Endodermal cell (in vitro differentiated cells): ENCODE measurements around the gene S100Z. TPM values are rescaled to one million over a fixed set of nuclear protein-coding genes. Genes with fewer than 3 reads are reported as not detected.
A peak's percentile ranks its signal among the peaks of the same experiment; 100 is the strongest.
"Not testable (repeated sequence)": the region's sequence is repeated elsewhere in the genome, so short reads cannot be mapped to it uniquely, and the experiment has no call there.

Experiments used
- DNase-seq: peaks from one replicate; pipeline ENCODE4 v3.0.0-alpha.2; 2017
- H3K27ac ChIP-seq: 2 replicates; pipeline ENCODE4 v1.5.1; 2013; ENCODE audit warnings: mild to moderate bottlenecking, low read depth, low read length, moderate library complexity
- H3K27me3 ChIP-seq: 2 replicates; pipeline ENCODE4 v1.6.1; 2013; ENCODE audit warnings: mild to moderate bottlenecking, low read length, moderate library complexity; ENCODE audit not compliant: insufficient read depth, control insufficient read depth, poor library complexity, severe bottlenecking
- H3K36me3 ChIP-seq: 2 replicates; pipeline ENCODE4 v1.7.0; 2013; ENCODE audit warnings: mild to moderate bottlenecking, low read length, moderate library complexity; ENCODE audit not compliant: control insufficient read depth, insufficient read depth
- H3K4me1 ChIP-seq: one replicate; pipeline ENCODE4 v1.7.0; 2013; ENCODE audit warnings: low read length; ENCODE audit not compliant: control insufficient read depth, insufficient read depth
- H3K4me3 ChIP-seq: 2 replicates; pipeline ENCODE4 v1.5.1; 2013; ENCODE audit warnings: mild to moderate bottlenecking, low read length, moderate library complexity
- H3K9ac ChIP-seq: 2 replicates; pipeline ENCODE4 v1.6.1; 2013; ENCODE audit warnings: mild to moderate bottlenecking, low read length, moderate library complexity; ENCODE audit not compliant: poor library complexity, severe bottlenecking; ENCODE audit errors: extremely low read depth
- H3K9me3 ChIP-seq: 2 replicates; pipeline ENCODE4 v1.6.1; 2013; ENCODE audit warnings: mild to moderate bottlenecking, low read length, moderate library complexity; ENCODE audit not compliant: control insufficient read depth
- H3K27ac Mint-ChIP-seq: 2 replicates; pipeline ENCODE4 v1.8.0; 2020; ENCODE audit warnings: mixed read lengths
- H3K27me3 Mint-ChIP-seq: 2 replicates; pipeline ENCODE4 v1.8.0; 2021; ENCODE audit warnings: mild to moderate bottlenecking, mixed read lengths; ENCODE audit not compliant: insufficient read depth
- H3K36me3 Mint-ChIP-seq: 2 replicates; pipeline ENCODE4 v1.8.0; 2020; ENCODE audit warnings: low read depth, mixed read lengths
- H3K4me1 Mint-ChIP-seq: 2 replicates; pipeline ENCODE4 v1.8.0; 2020; ENCODE audit warnings: mixed read lengths
- H3K4me3 Mint-ChIP-seq: 2 replicates; pipeline ENCODE4 v1.8.0; 2020; ENCODE audit warnings: mild to moderate bottlenecking, moderate library complexity, mixed read lengths
- H3K9me3 Mint-ChIP-seq: 2 replicates; pipeline ENCODE4 v1.8.0; 2020; ENCODE audit warnings: mild to moderate bottlenecking, mixed read lengths
- CTCF ChIP-seq: fragments of 200-600 bp; sonication (generic); conservative IDR thresholded peaks from 2 replicates; pipeline ENCODE4 v1.5.0; 2021; ENCODE audit warnings: antibody characterized with exemption, mild to moderate bottlenecking
- WGBS, 2 experiments: methylation state at CpG; one replicate each; pipeline versions ENCODE4 v1.1.5 to v1.1.7; 2013; ENCODE audit warnings: missing lambda C conversion rate in 2 of 2, mixed read lengths in 1 of 2; ENCODE audit not compliant: insufficient coverage in 1 of 2, insufficient read length in 1 of 2; 5-methylcytosine and 5-hydroxymethylcytosine counted together
- total RNA-seq, 2 donors: library from RNA; stranded (reverse); fragmentation: NEBNext Ultra II Directional in 1 of 2; extraction: Animal tissue kit (Norgen Biotek cat#: 25700) in 1 of 2; gene quantifications; 2 replicates in 1 of 2; 3 replicates in 1 of 2; pipeline ENCODE4 v1.2.1, GENCODE V29; 2021

Gene S100Z
- total RNA-seq, 2 donors from 2014 or later = 17.2 to 18.3 TPM

GRCh38 chr5:76850543-76851145 is 830 bp downstream of the S100Z start:
- no peak overlapping the region for H3K27ac Mint-ChIP-seq
- peaks cover 20% of the 10 kb centered on the region for H3K9me3 Mint-ChIP-seq
- WGBS, 2 experiments = 94 to 96% methylated on average over 7 to 8 of the region's 8 CpGs
- Histone ChIP-seq H3K9me3 (peaks cover 20% of the 10 kb centered on the region), H3K27me3 (no peaks in the 10 kb centered on the region), H3K36me3 (no peaks in the 10 kb centered on the region), H3K9ac (no peak overlapping the region), H3K4me1 (no peaks in the 10 kb centered on the region), H3K4me3 (no peak overlapping the region), H3K27ac (no peak overlapping the region)
- H3K4me3 Mint-ChIP-seq = no peak overlapping the region
- H3K27me3 Mint-ChIP-seq = peaks cover 3% of the 10 kb centered on the region
- H3K36me3 Mint-ChIP-seq = peaks cover 3% of the 10 kb centered on the region
- DNase-seq = no peak
- TF ChIP-seq CTCF = no peak
- peaks cover 17% of the 10 kb centered on the region for H3K4me1 Mint-ChIP-seq

DNA sequence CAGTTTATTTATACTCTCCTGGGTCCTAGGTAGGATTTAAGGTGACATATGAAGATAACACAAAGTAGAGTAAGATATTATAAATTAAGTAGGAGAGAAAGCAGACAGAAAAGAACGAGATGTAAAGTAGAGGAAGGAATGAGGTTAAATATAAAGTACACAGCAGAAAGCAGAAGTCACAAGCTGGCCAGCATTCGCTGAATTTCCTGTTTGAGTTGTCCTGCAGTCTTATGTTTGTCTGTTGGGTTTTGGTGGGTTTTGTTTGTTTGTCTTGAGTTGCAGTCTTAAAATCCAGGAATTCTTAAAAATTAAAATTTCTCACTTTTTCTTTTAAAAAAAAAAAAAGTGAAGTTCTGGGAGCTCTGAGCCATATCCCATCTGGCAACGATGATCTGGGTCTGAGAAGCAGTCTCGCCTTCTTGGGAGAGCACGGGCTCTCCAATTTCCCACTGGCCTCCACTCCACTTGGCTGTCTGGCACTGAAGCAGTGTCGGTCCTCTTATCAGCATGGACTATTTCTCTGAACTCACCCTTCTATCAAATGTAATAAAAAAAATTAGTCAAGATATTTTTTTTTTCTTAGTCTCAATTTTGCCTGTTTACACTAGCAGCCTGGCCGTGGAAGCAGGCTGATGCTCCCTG is 2.0 kb downstream of the S100Z start:
- Mint-ChIP-seq H3K9me3 (peaks cover 20% of the 10 kb centered on the region), H3K36me3 (peaks cover 4% of the 10 kb centered on the region), H3K4me3 (no peak overlapping the region), H3K27ac (no peak overlapping the region), H3K27me3 (peaks cover 3% of the 10 kb centered on the region), H3K4me1 (peaks cover 17% of the 10 kb centered on the region)
- H3K4me1 ChIP-seq = no peaks in the 10 kb centered on the region
- DNase-seq = no peak
- WGBS, 2 experiments = 80 to 92% methylated on average over 5 to 7 of the region's 7 CpGs
- no peak overlapping the region for H3K4me3 ChIP-seq
- no peak for TF ChIP-seq CTCF
- no peak overlapping the region for H3K9ac ChIP-seq
- no peaks in the 10 kb centered on the region for H3K36me3 ChIP-seq
- H3K27me3 ChIP-seq = no peaks in the 10 kb centered on the region
- peaks cover 28% of the 10 kb centered on the region for H3K9me3 ChIP-seq
- H3K27ac ChIP-seq = no peak overlapping the region

- Histone ChIP-seq H3K9ac (no peak overlapping the region), H3K27ac (no peak overlapping the region), H3K4me3 (peak overlapping the region; percentile 25), H3K4me1 (no peaks in the 10 kb centered on the region), H3K9me3 (peaks cover 28% of the 10 kb centered on the region), H3K27me3 (no peaks in the 10 kb centered on the region), H3K36me3 (no peaks in the 10 kb centered on the region)
- DNase-seq = no peak
- WGBS, 2 experiments = 76 to 85% methylated on average over 2 of the region's 2 CpGs
- Mint-ChIP-seq H3K4me1 (peaks cover 17% of the 10 kb centered on the region), H3K36me3 (peaks cover 4% of the 10 kb centered on the region), H3K27ac (no peak overlapping the region), H3K4me3 (no peak overlapping the region), H3K27me3 (peaks cover 3% of the 10 kb centered on the region), H3K9me3 (peaks cover 18% of the 10 kb centered on the region)
- TF ChIP-seq CTCF = no peak
Measured at GRCh38 chr5:76852772-76853171, 3.0 kb downstream of the S100Z start.

GRCh38 chr5:76853741-76854140 is 3.9 kb downstream of the S100Z start:
- 94% methylated on average over 3 of the region's 3 CpGs; no CpG with 5 or more reads in 1 of the 2 experiments for WGBS, 2 experiments
- Mint-ChIP-seq H3K4me1 (peaks cover 17% of the 10 kb centered on the region), H3K9me3 (peaks cover 18% of the 10 kb centered on the region)
- not testable (repeated sequence) for H3K4me3 ChIP-seq, H3K27me3 ChIP-seq, DNase-seq, H3K4me1 ChIP-seq, H3K36me3 ChIP-seq, H3K27ac ChIP-seq, H3K9ac ChIP-seq, H3K4me3 Mint-ChIP-seq, H3K36me3 Mint-ChIP-seq, H3K27me3 Mint-ChIP-seq, H3K27ac Mint-ChIP-seq
- peaks cover 28% of the 10 kb centered on the region for H3K9me3 ChIP-seq
